Choroid plexus epithelial cell (primary cell): ENCODE results near the gene PKDCC.
"Not testable (repeated sequence)": the region's sequence is repeated elsewhere in the genome, so short reads cannot be mapped to it uniquely, and the experiment has no call there.

Experiments used
- DNase-seq: peaks from one replicate; pipeline ENCODE4 v3.0.0-alpha.2; 2010; ENCODE audit warnings: low read depth
- H3K4me3 ChIP-seq: 2 replicates; pipeline ENCODE4 v1.5.1; 2011; ENCODE audit warnings: low read depth, mild to moderate bottlenecking, control low read depth, low read length, moderate library complexity
- TF ChIP-seq, protein P1 (sequence below): conservative IDR thresholded peaks from 2 replicates; pipeline ENCODE4 v1.5.1; 2011; ENCODE audit warnings: low read depth, mild to moderate bottlenecking, control low read depth, inconsistent platforms, low read length, moderate library complexity

The PKDCC gene

DNA sequence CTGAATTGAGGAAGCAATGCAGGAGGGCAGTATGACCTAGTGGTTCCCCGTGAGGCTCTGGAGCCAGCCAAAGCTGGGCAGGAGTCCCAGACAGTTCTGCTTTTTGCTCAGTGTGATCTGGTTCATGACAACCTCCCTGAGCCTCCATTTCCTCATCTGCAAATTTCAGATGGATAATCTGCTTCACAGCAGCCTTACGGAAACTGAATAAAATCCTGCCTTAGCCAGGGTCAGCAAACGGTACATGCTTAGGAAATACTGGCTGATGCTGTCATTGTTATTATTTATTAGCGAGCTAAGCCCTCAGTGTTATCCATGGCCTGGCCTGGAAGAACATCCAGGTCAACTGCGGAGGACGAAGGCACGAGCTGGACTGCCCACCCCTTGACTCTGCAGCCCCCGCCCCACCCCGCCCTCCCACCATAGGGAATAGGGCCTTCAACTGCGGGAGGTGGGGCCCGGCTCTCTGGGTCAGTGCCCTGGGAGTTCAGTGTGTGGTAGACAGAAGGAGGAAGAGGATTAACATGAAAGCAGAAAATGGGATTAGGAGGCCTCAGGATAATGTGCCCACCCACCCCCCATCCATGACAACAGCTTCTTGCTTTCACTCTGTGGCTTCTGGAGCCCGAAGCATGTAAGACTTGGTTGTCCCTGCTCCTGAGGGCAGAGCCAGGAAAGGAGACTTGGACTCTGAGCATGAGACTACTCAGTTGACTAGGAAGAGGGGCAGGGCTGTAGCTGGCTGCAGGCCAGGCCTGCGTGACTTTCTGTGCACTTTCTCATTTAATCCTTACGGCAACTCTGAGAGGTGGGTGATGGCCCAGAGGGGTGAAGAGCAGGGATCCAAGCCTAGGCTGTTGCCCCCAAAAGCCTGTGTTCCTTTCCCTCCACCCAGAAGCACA is 13.1 kb downstream of the PKDCC start:
- peak; percentile 71 for DNase-seq
- TF ChIP-seq, protein P1, sequence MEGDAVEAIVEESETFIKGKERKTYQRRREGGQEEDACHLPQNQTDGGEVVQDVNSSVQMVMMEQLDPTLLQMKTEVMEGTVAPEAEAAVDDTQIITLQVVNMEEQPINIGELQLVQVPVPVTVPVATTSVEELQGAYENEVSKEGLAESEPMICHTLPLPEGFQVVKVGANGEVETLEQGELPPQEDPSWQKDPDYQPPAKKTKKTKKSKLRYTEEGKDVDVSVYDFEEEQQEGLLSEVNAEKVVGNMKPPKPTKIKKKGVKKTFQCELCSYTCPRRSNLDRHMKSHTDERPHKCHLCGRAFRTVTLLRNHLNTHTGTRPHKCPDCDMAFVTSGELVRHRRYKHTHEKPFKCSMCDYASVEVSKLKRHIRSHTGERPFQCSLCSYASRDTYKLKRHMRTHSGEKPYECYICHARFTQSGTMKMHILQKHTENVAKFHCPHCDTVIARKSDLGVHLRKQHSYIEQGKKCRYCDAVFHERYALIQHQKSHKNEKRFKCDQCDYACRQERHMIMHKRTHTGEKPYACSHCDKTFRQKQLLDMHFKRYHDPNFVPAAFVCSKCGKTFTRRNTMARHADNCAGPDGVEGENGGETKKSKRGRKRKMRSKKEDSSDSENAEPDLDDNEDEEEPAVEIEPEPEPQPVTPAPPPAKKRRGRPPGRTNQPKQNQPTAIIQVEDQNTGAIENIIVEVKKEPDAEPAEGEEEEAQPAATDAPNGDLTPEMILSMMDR, result no peak
- H3K4me3 ChIP-seq, result no peak overlapping the region

DNA sequence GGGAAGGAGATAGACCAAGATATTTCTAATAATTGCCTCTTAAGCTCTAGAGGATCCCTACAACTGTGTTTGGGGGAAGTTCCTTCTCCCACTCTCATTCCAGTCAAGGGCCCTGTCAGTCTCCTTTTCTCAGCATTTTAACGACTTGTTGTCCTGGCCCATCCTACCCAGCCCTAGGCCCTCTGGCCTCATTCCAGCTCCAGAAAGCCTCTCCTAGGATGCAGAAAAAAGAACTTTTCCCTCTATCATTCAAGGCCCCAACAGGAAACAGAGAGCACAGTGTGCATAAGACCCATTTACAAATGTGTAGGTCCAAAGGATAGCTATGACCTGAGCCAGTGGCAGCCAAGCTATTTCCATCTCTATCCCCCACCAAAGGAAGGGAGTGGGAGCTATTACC is 14.0 kb downstream of the PKDCC start:
- no peak for DNase-seq
- TF ChIP-seq, protein P1, result no peak
- H3K4me3 ChIP-seq, result no peak overlapping the region

DNA sequence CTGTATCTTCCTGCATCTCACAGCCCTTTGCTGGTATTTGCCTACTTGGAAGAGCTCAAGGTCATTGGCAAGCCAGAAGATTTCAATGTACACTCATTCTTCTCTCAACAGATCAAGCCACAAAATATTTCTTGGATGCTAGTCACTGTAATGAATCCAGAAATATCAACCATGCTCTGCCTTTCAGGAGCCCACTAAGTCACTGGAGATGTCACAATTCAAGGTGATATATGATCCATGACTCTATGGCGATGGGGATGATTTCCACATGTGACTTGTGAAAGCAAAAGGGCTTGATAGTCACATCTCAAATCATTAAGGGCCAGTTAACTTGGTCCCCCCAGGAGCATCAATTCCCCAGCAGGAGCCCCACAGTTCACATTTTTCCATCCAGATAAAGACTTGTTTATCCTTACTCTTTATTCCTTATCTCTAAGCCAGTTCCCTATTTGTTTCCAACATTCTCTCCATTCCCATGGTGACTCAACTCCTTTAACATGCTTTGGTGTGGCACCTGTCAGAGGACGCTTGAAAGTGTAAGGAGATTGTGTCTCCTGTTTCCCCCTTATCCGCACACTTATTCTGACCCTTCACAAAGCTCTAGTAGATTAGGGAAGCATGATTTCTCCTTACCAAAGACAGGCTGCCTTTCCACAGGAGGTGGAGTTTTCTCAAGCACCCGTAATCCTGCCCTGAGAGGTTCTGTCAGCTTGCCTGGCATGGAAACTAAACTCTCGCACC is 15.8 kb downstream of the PKDCC start:
- H3K4me3 ChIP-seq, result no peak overlapping the region
- TF ChIP-seq, protein P1, result no peak
- DNase-seq, result peak; percentile 68

DNA sequence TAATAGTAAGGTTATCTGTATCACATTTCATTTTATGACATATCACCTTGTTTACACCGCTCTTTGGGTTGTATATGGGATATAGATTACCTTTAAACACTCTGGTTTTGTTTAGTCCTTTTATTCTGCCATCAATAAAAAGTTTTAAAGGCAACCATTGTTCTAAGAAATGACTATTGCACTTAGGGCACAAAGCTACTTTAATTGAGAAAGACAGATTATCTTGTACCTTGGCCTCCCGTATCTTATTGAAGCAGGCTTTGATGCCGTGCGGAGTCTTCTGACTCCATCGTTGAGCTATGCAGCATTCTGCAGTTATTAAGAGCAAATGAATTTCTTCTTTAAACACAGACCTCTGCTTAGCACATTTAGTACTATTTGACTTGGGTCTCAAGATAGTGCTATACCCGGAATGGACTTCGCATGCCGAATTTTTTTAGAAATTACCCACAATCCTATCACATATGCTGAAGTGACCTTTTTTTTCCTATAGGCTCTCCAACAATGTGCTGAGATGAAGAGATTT is 16.7 kb downstream of the PKDCC start:
- H3K4me3 ChIP-seq, result no peak overlapping the region
- peak; percentile 90 for DNase-seq
- TF ChIP-seq, protein P1, result no peak

DNA sequence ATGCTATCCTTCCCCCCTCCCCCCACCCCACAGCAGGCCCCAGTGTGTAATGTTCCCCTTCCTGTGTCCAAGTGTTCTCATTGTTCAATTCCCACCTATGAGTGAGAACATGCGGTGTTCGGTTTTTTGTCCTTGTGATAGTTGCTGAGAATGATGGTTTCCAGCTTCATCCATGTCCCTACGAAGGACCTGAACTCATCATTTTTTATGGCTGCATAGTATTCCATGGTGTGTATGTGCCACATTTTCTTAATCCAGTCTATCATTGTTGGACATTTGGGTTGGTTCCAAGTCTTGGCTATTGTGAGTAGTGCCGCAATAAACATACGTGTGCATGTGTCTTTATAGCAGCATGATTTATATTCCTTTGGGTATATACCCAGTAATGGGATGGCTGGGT is 17.9 kb downstream of the PKDCC start:
- not testable (repeated sequence) for H3K4me3 ChIP-seq, DNase-seq

DNA sequence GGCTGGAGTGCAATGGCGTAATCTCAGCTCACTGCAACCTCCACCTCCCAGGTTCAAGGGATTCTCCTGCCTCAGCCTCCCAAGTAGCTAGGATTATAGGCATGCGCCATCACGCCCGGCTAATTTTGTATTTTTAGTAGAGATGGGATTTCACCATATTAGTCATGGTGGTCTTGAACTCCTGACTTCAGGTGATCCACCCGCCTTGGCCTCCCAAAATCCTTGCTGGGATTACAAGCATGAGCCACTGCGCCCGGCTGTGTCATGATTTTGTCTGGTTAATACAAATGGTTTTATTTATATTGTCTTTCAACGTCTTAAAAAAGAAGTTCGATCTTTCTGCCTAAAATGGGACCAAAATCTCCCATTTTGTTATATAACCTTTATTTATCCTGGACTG is 19.2 kb downstream of the PKDCC start:
- H3K4me3 ChIP-seq, DNase-seq: not testable (repeated sequence)

DNA sequence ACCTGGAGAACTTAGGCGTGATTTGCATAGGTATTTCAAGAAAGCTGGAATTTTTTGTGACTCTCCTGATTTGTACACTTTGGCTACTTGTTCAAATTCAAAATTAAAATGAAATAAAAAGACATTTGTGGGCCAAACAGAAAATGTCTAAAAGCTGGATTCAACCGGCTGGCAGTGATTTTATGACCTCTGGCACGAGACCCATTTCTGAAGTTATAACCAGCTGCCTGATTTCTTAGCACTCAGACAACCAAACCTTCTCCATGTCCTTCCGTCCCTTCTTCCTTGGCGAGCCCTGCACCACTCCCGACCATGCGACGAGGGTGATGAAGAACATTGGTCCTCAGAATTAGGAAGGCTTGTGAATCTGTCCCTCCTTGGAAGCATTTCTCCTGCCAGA is 19.7 kb downstream of the PKDCC start:
- no peak overlapping the region for H3K4me3 ChIP-seq
- TF ChIP-seq, protein P1, result no peak
- DNase-seq, result no peak
